IPS-20b (cell line): Measurements from ENCODE around the gene MAGEA6.
"Not testable (repeated sequence)": the region's sequence is repeated elsewhere in the genome, so short reads cannot be mapped to it uniquely, and the experiment has no call there.

Experiments used
- H3K27ac ChIP-seq: one replicate; pipeline ENCODE4 v1.5.1; 2013; ENCODE audit warnings: low read length
- H3K27me3 ChIP-seq: 2 replicates; pipeline ENCODE4 v1.6.1; 2013; ENCODE audit warnings: mild to moderate bottlenecking, low read length, inconsistent platforms; ENCODE audit not compliant: insufficient read depth
- H3K36me3 ChIP-seq: 2 replicates; pipeline ENCODE4 v1.6.1; 2013; ENCODE audit warnings: low read depth, mild to moderate bottlenecking, inconsistent platforms, low read length, moderate library complexity; ENCODE audit not compliant: insufficient read depth
- H3K4me1 ChIP-seq: 2 replicates; pipeline ENCODE4 v1.6.1; 2013; ENCODE audit warnings: mild to moderate bottlenecking, control low read depth, inconsistent platforms, low read length, moderate library complexity; ENCODE audit not compliant: insufficient read depth
- H3K4me3 ChIP-seq: 2 replicates; pipeline ENCODE4 v1.5.1; 2013; ENCODE audit warnings: mild to moderate bottlenecking, low read length, inconsistent platforms
- H3K9ac ChIP-seq: 2 replicates; pipeline ENCODE4 v1.6.1; 2013; ENCODE audit warnings: low read depth, mild to moderate bottlenecking, inconsistent platforms, low read length, moderate library complexity
- H3K9me3 ChIP-seq: 2 replicates; pipeline ENCODE4 v1.6.1; 2013; ENCODE audit warnings: mild to moderate bottlenecking, low read depth, low read length, inconsistent platforms; ENCODE audit not compliant: insufficient read depth

MAGEA6 gene

GRCh38 chrX:152769549-152770289, at the start of gene MAGEA6:
TSS of gene MAGEA6 (minus strand) at chrX:152769689. CDS start at chrX:152767650, 2,039 bp downstream.
- H3K9me3 ChIP-seq, H3K4me3 ChIP-seq, H3K27me3 ChIP-seq, H3K36me3 ChIP-seq, H3K4me1 ChIP-seq, H3K9ac ChIP-seq, H3K27ac ChIP-seq: not testable (repeated sequence)

GRCh38 chrX:152819266-152819665, 49.8 kb upstream of the MAGEA6 start:
- H3K27ac ChIP-seq = no peak overlapping the region
- peaks cover 6% of the 10 kb centered on the region; the same call in 1 of the 2 replicates for H3K27me3 ChIP-seq
- no peak overlapping the region for H3K4me3 ChIP-seq
- no peaks in the 10 kb centered on the region for H3K9me3 ChIP-seq
- H3K4me1 ChIP-seq = no peaks in the 10 kb centered on the region
- H3K36me3 ChIP-seq = no peaks in the 10 kb centered on the region
- H3K9ac ChIP-seq = no peak overlapping the region

GRCh38 chrX:152818356-152818755, 48.9 kb upstream of the MAGEA6 start:
- Histone ChIP-seq H3K4me1 (no peaks in the 10 kb centered on the region), H3K9ac (no peak overlapping the region), H3K4me3 (no peak overlapping the region), H3K36me3 (no peaks in the 10 kb centered on the region), H3K9me3 (no peaks in the 10 kb centered on the region), H3K27ac (no peak overlapping the region), H3K27me3 (no peaks in the 10 kb centered on the region)

- Histone ChIP-seq H3K4me3 (no peak overlapping the region), H3K36me3 (no peaks in the 10 kb centered on the region), H3K27ac (no peak overlapping the region), H3K9ac (no peak overlapping the region), H3K27me3 (no peaks in the 10 kb centered on the region), H3K9me3 (no peaks in the 10 kb centered on the region), H3K4me1 (no peaks in the 10 kb centered on the region)
Observed at GRCh38 chrX:152817078-152817764, 47.7 kb upstream of the MAGEA6 start.

GRCh38 chrX:152814048-152814447, 44.6 kb upstream of the MAGEA6 start:
- no peak overlapping the region for H3K4me3 ChIP-seq
- H3K27ac ChIP-seq = no peak overlapping the region
- no peaks in the 10 kb centered on the region for H3K36me3 ChIP-seq
- no peaks in the 10 kb centered on the region for H3K4me1 ChIP-seq
- no peaks in the 10 kb centered on the region for H3K9me3 ChIP-seq
- no peaks in the 10 kb centered on the region for H3K27me3 ChIP-seq
- no peak overlapping the region for H3K9ac ChIP-seq

GRCh38 chrX:152813206-152813605, 43.7 kb upstream of the MAGEA6 start:
- no peaks in the 10 kb centered on the region for H3K36me3 ChIP-seq
- H3K9me3 ChIP-seq = no peaks in the 10 kb centered on the region
- no peak overlapping the region for H3K9ac ChIP-seq
- no peak overlapping the region for H3K4me3 ChIP-seq
- no peaks in the 10 kb centered on the region for H3K4me1 ChIP-seq
- no peaks in the 10 kb centered on the region for H3K27me3 ChIP-seq
- H3K27ac ChIP-seq = no peak overlapping the region

GRCh38 chrX:152810403-152810802, 40.9 kb upstream of the MAGEA6 start:
- Histone ChIP-seq H3K36me3 (no peaks in the 10 kb centered on the region), H3K27me3 (no peaks in the 10 kb centered on the region), H3K4me1 (no peaks in the 10 kb centered on the region), H3K9ac (no peak overlapping the region; the same call in 1 of the 2 replicates), H3K27ac (no peak overlapping the region), H3K9me3 (no peaks in the 10 kb centered on the region), H3K4me3 (no peak overlapping the region)

- no peaks in the 10 kb centered on the region for H3K36me3 ChIP-seq
- H3K9ac ChIP-seq = no peak overlapping the region
- H3K27me3 ChIP-seq = no peaks in the 10 kb centered on the region
- no peak overlapping the region for H3K27ac ChIP-seq
- H3K4me1 ChIP-seq = no peaks in the 10 kb centered on the region
- H3K9me3 ChIP-seq = no peaks in the 10 kb centered on the region
- no peak overlapping the region for H3K4me3 ChIP-seq
Observed at GRCh38 chrX:152806035-152806434, 36.5 kb upstream of the MAGEA6 start.

- Histone ChIP-seq H3K9me3 (no peaks in the 10 kb centered on the region), H3K36me3 (no peaks in the 10 kb centered on the region), H3K27ac (no peak overlapping the region), H3K4me1 (no peaks in the 10 kb centered on the region), H3K9ac (no peak overlapping the region), H3K4me3 (no peak overlapping the region), H3K27me3 (no peaks in the 10 kb centered on the region)
Observed at GRCh38 chrX:152798945-152799344, 29.5 kb upstream of the MAGEA6 start.

GRCh38 chrX:152787062-152787461, 17.6 kb upstream of the MAGEA6 start:
- H3K9me3 ChIP-seq, H3K27ac ChIP-seq, H3K27me3 ChIP-seq, H3K4me3 ChIP-seq, H3K9ac ChIP-seq, H3K36me3 ChIP-seq, H3K4me1 ChIP-seq: not testable (repeated sequence)

- not testable (repeated sequence) for H3K36me3 ChIP-seq, H3K4me3 ChIP-seq, H3K4me1 ChIP-seq, H3K9ac ChIP-seq, H3K27ac ChIP-seq, H3K9me3 ChIP-seq, H3K27me3 ChIP-seq
Observed at GRCh38 chrX:152766562-152766961, 2.9 kb downstream of the MAGEA6 start.

- H3K27me3 ChIP-seq, H3K27ac ChIP-seq, H3K9ac ChIP-seq, H3K36me3 ChIP-seq, H3K9me3 ChIP-seq, H3K4me3 ChIP-seq, H3K4me1 ChIP-seq: not testable (repeated sequence)
Observed at GRCh38 chrX:152761582-152761981, 7.9 kb downstream of the MAGEA6 start.
